ENCODE results near the gene PIEZO2. TPM values are rescaled to one million over a fixed set of nuclear protein-coding genes. Genes with fewer than 3 reads are reported as not detected.

PIEZO2 gene
- total and polyA plus RNA-seq, 4 donors = 2.6 to 233 (median 18.8) TPM

- no peaks in the 10 kb centered on the region for H3K9me3 ChIP-seq (ENCODE audit: control insufficient read depth in 4 of 4, insufficient read depth in 3 of 4, low read length in 3 of 4)
- H3K27me3 ChIP-seq (ENCODE audit: control insufficient read depth in 3 of 3, insufficient read depth in 3 of 3, low read length in 2 of 3) = no peaks in the 10 kb centered on the region
- H3K4me1 ChIP-seq (ENCODE audit: control insufficient read depth in 5 of 5, insufficient read depth in 5 of 5, low read length in 5 of 5) = peaks cover 0 to 4% (median 0%) of the 10 kb centered on the region in 5 donors
- WGBS, 2 donors = 81 to 91% methylated on average over 3 of the region's 3 CpGs
- H3K36me3 ChIP-seq (ENCODE audit: control insufficient read depth in 4 of 4, insufficient read depth in 4 of 4, low read length in 4 of 4) = peaks cover 0 to 43% (median 16%) of the 10 kb centered on the region in 4 donors
- DNase-seq (no peak), ATAC-seq (ENCODE audit: insufficient read depth, low FRiP score) (no peak)
- no peak overlapping the region for H3K9ac ChIP-seq (ENCODE audit: insufficient read depth in 1 of 2, low read length in 2 of 2)
- no peak overlapping the region for H3K4me3 ChIP-seq
- H3K27ac ChIP-seq (ENCODE audit: low read depth in 1 of 2, low read length in 1 of 2) = no peak overlapping the region
- TF ChIP-seq CTCF (IDR thresholded peaks at IDR 0.05; ENCODE audit: control extremely low read depth, extremely low read depth) = no peak
These were observed 430.6 kb downstream of the PIEZO2 start for GRCh38 chr18:10718809-10719208.

- Histone ChIP-seq H3K4me3 (no peak overlapping the region), H3K27ac (ENCODE audit: low read depth in 1 of 2, low read length in 1 of 2) (no peak overlapping the region), H3K9me3 (ENCODE audit: control insufficient read depth in 4 of 4, insufficient read depth in 3 of 4, low read length in 3 of 4) (no peaks in the 10 kb centered on the region), H3K27me3 (ENCODE audit: control insufficient read depth in 3 of 3, insufficient read depth in 3 of 3, low read length in 2 of 3) (no peaks in the 10 kb centered on the region), H3K4me1 (ENCODE audit: control insufficient read depth in 5 of 5, insufficient read depth in 5 of 5, low read length in 5 of 5) (peaks cover 0 to 4% (median 0%) of the 10 kb centered on the region in 5 donors), H3K36me3 (ENCODE audit: control insufficient read depth in 4 of 4, insufficient read depth in 4 of 4, low read length in 4 of 4) (peaks cover 0 to 52% (median 17%) of the 10 kb centered on the region in 4 donors), H3K9ac (ENCODE audit: insufficient read depth in 1 of 2, low read length in 2 of 2) (no peak overlapping the region)
- ATAC-seq (ENCODE audit: insufficient read depth, low FRiP score) (no peak), DNase-seq (no peak)
- 74 to 88% methylated on average over 9 of the region's 9 CpGs for WGBS, 2 donors
- no peak for TF ChIP-seq CTCF (IDR thresholded peaks at IDR 0.05; ENCODE audit: control extremely low read depth, extremely low read depth)
These were observed 433.6 kb downstream of the PIEZO2 start for GRCh38 chr18:10715791-10716190.

- H3K27ac ChIP-seq (ENCODE audit: low read depth in 1 of 2, low read length in 1 of 2) = peak overlapping the region in 1 of 2 donors; percentile 6
- H3K36me3 ChIP-seq (ENCODE audit: control insufficient read depth in 4 of 4, insufficient read depth in 4 of 4, low read length in 4 of 4) = peaks cover 0 to 66% (median 22%) of the 10 kb centered on the region in 4 donors
- no peak overlapping the region for H3K9ac ChIP-seq (ENCODE audit: insufficient read depth in 1 of 2, low read length in 2 of 2)
- H3K9me3 ChIP-seq (ENCODE audit: control insufficient read depth in 4 of 4, insufficient read depth in 3 of 4, low read length in 3 of 4) = no peaks in the 10 kb centered on the region
- DNase-seq = no peak
- no peak overlapping the region for H3K4me3 ChIP-seq
- no peak for TF ChIP-seq CTCF (IDR thresholded peaks at IDR 0.05; ENCODE audit: control extremely low read depth, extremely low read depth)
- ATAC-seq (ENCODE audit: insufficient read depth, low FRiP score) = no peak
- H3K27me3 ChIP-seq (ENCODE audit: control insufficient read depth in 3 of 3, insufficient read depth in 3 of 3, low read length in 2 of 3) = no peaks in the 10 kb centered on the region
- 60 to 94% methylated on average over 2 of the region's 2 CpGs for WGBS, 2 donors
- peaks cover 0 to 4% (median 0%) of the 10 kb centered on the region in 5 donors for H3K4me1 ChIP-seq (ENCODE audit: control insufficient read depth in 5 of 5, insufficient read depth in 5 of 5, low read length in 5 of 5)
These were observed 436.0 kb downstream of the PIEZO2 start for GRCh38 chr18:10713409-10713808.

GRCh38 chr18:10707294-10707693 lies 442.1 kb downstream of the PIEZO2 start:
- Histone ChIP-seq H3K27ac (ENCODE audit: low read depth in 1 of 2, low read length in 1 of 2) (no peak overlapping the region), H3K9me3 (ENCODE audit: control insufficient read depth in 4 of 4, insufficient read depth in 3 of 4, low read length in 3 of 4) (no peaks in the 10 kb centered on the region), H3K27me3 (ENCODE audit: control insufficient read depth in 3 of 3, insufficient read depth in 3 of 3, low read length in 2 of 3) (no peaks in the 10 kb centered on the region), H3K36me3 (ENCODE audit: control insufficient read depth in 4 of 4, insufficient read depth in 4 of 4, low read length in 4 of 4) (peaks cover 0 to 65% (median 22%) of the 10 kb centered on the region in 4 donors), H3K4me1 (ENCODE audit: control insufficient read depth in 5 of 5, insufficient read depth in 5 of 5, low read length in 5 of 5) (no peaks in the 10 kb centered on the region), H3K9ac (ENCODE audit: insufficient read depth in 1 of 2, low read length in 2 of 2) (no peak overlapping the region), H3K4me3 (no peak overlapping the region)
- ATAC-seq (ENCODE audit: insufficient read depth, low FRiP score) (no peak), DNase-seq (no peak)
- no peak for TF ChIP-seq CTCF (IDR thresholded peaks at IDR 0.05; ENCODE audit: control extremely low read depth, extremely low read depth)
- WGBS, 2 donors = 83% methylated on average over 6 of the region's 6 CpGs
